HFF-Myc (cell line): ENCODE data around the gene VEPH1.

Source experiments
- DNase-seq: peaks from one replicate; pipeline ENCODE4 v3.0.0-alpha.2; 2011; ENCODE audit warnings: low read depth; ENCODE audit errors: extremely low read depth
- H3K4me3 ChIP-seq: replicated peaks from 2 replicates; pipeline ENCODE4 v1.5.1; 2011; ENCODE audit warnings: low read depth, mild to moderate bottlenecking, control low read depth, low read length
- CTCF ChIP-seq: IDR thresholded peaks from 2 replicates; pipeline ENCODE4 v1.5.1; 2012; ENCODE audit warnings: mild to moderate bottlenecking, low read depth, low read length, control low read depth; ENCODE audit errors: missing control alignments

Gene VEPH1

GRCh38 chr3:157404381-157404780, 98.8 kb downstream of the VEPH1 start:
- TF ChIP-seq CTCF = no peak
- no peak for DNase-seq
- no peak overlapping the region for H3K4me3 ChIP-seq

- no peak for DNase-seq
- no peak overlapping the region for H3K4me3 ChIP-seq
- TF ChIP-seq CTCF = no peak
Measured at GRCh38 chr3:157398598-157398997, 104.6 kb downstream of the VEPH1 start.

- no peak for DNase-seq
- no peak for TF ChIP-seq CTCF
- H3K4me3 ChIP-seq = no peak overlapping the region
Measured at GRCh38 chr3:157394411-157394810, 108.8 kb downstream of the VEPH1 start.

GRCh38 chr3:157393113-157393512, 110.1 kb downstream of the VEPH1 start:
- no peak overlapping the region for H3K4me3 ChIP-seq
- no peak for DNase-seq
- no peak for TF ChIP-seq CTCF

GRCh38 chr3:157392104-157392503, 111.1 kb downstream of the VEPH1 start:
- H3K4me3 ChIP-seq = no peak overlapping the region
- no peak for DNase-seq
- TF ChIP-seq CTCF = no peak

GRCh38 chr3:157390713-157391515, 112.3 kb downstream of the VEPH1 start:
- no peak for DNase-seq
- no peak for TF ChIP-seq CTCF
- H3K4me3 ChIP-seq = no peak overlapping the region

GRCh38 chr3:157388976-157389375, 114.2 kb downstream of the VEPH1 start:
- no peak overlapping the region for H3K4me3 ChIP-seq
- no peak for TF ChIP-seq CTCF
- no peak for DNase-seq
